Skeletal muscle satellite cell (primary cell): ENCODE results near the gene ADRA2B.
"Not testable (repeated sequence)": the region's sequence is repeated elsewhere in the genome, so short reads cannot be mapped to it uniquely, and the experiment has no call there.

Experiments
- H3K27me3 ChIP-seq: 2 replicates; pipeline ENCODE4 v1.7.0; 2013; ENCODE audit warnings: low read length; ENCODE audit not compliant: control insufficient read depth, insufficient read depth
- H3K36me3 ChIP-seq: 2 replicates; pipeline ENCODE4 v1.7.0; 2013; ENCODE audit warnings: mild to moderate bottlenecking, control low read depth, low read length; ENCODE audit not compliant: insufficient read depth
- H3K4me1 ChIP-seq: 2 replicates; pipeline ENCODE4 v1.7.0; 2013; ENCODE audit warnings: low read length; ENCODE audit not compliant: control insufficient read depth, insufficient read depth
- H3K4me2 ChIP-seq: 2 replicates; pipeline ENCODE4 v1.7.0; 2013; ENCODE audit warnings: mild to moderate bottlenecking, low read length
- H3K4me3 ChIP-seq: 2 replicates; pipeline ENCODE4 v1.7.0; 2013; ENCODE audit warnings: low read length
- H3K9ac ChIP-seq: 2 replicates; pipeline ENCODE4 v1.7.0; 2013; ENCODE audit warnings: mild to moderate bottlenecking, low read depth, low read length, moderate library complexity
- H3K9me3 ChIP-seq: replicated peaks from 2 replicates; pipeline ENCODE4 v1.7.0; 2013; ENCODE audit warnings: mild to moderate bottlenecking, control low read depth, low read length

Gene ADRA2B

DNA sequence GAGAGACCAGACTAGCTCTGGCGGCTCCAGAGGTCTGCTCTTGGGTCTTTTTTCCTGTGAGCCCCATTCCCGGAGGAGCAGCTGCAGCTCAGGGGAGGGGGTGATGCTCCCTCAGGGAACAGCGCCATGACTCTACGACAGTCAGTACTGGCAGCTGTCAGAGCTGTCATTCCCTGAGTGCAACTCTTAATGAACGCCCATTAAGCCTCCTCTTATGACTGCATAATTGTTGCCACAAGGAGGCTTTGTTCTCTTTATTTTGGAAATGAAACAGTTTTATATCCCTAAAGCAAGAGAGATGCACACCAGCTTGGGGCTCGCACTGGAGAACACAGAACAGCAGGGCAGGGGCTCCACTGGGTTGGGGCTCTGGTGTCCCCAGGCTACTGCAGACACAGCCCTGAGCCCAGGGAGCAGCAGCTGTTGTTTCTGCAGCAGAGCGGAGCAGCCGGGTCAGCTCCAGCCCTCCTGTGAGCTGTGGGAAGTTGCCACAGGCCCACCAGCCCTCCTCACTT lies 44.3 kb downstream of the ADRA2B start:
- not testable (repeated sequence) for H3K9me3 ChIP-seq
- H3K27me3 ChIP-seq: peaks cover 48% of the 10 kb centered on the region

GRCh38 chr2:96071087-96071976 lies 45.0 kb downstream of the ADRA2B start:
- H3K4me1 ChIP-seq, H3K9ac ChIP-seq, H3K9me3 ChIP-seq, H3K4me3 ChIP-seq, H3K4me2 ChIP-seq, H3K36me3 ChIP-seq: not testable (repeated sequence)
- peaks cover 49% of the 10 kb centered on the region for H3K27me3 ChIP-seq

More for the DNA sequence above, 44.3 kb downstream of the ADRA2B start:
- not testable (repeated sequence) for H3K36me3 ChIP-seq, H3K4me3 ChIP-seq, H3K9ac ChIP-seq, H3K4me1 ChIP-seq, H3K4me2 ChIP-seq

DNA sequence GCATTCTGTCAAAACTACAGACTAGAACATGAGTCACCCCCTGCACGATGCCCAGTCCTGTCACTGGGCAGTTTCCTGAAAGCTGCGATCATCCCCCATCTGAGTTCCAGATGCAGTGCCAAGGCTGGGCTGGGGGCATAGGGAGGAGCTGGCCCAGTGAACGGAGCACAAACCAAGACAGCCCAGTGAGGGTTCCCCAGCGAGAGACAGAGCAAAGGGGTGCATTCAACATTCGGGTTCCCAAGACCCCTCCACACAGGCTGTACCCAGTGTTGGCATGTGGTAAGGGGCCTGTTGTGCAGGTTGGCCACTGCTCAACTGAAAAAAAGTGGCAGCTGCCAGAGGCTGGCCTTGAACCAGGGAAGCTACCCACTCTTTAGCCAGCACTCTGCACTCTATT lies 46.0 kb downstream of the ADRA2B start:
- not testable (repeated sequence) for H3K9me3 ChIP-seq

DNA sequence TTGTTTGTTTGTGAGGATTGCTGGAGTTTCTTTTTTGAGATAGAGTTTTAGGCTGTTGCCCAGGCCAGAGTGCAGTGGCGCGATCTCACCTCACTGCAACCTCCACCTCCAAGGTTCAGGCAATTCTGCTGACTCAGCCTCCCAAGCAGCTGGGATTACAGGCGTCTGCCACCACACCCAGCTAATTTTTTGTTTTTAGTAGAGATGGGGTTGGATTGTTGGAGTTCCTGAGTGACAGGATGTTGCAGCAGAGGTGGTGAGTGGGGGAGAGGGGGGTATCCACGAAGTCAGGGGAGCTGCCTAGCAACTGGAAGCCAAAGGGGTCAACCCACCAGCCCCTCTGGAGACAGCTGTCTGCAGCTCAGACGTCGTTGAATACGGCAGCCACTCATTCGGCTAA lies 46.5 kb downstream of the ADRA2B start:
- not testable (repeated sequence) for H3K4me1 ChIP-seq, H3K9ac ChIP-seq, H3K36me3 ChIP-seq, H3K4me2 ChIP-seq, H3K9me3 ChIP-seq, H3K4me3 ChIP-seq
- H3K27me3 ChIP-seq: peaks cover 40% of the 10 kb centered on the region

More for the DNA sequence above, 46.0 kb downstream of the ADRA2B start:
- H3K27me3 ChIP-seq: peaks cover 40% of the 10 kb centered on the region
- H3K9ac ChIP-seq, H3K4me3 ChIP-seq, H3K4me1 ChIP-seq, H3K4me2 ChIP-seq, H3K36me3 ChIP-seq: not testable (repeated sequence)

DNA sequence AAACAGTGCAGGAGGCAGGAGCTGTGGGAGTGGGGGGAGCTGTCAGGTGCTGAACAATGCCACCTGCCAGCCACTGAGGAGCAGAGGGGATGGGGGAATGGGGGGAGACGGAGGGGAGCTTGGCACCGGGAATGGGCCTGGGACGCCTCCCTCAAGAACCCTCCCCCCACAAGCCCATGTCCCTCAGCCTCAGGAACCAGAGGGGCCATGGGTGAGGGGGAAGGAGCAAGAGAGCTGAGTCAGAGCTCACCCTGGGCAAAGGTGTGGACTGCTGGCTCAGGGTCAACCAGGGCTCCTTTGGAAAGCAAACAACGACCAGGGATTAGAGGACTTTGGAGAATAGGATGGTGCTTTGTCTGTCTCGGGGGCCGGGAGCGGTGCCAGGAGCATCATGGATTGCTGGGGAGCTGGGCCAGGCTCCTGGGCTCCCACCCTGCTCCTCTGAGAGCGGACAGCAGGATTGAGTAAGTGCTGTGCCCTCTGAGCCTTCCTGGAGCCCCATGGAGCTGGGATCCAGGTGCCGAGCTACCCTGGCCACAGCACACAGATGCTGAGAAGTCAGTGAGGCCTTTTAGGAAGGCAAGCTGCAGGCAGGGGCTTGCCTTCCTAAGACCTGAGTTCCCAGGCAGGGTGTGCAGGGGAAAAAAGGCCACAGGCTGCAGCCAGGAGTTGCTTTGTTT lies 48.3 kb downstream of the ADRA2B start:
- not testable (repeated sequence) for H3K9ac ChIP-seq

DNA sequence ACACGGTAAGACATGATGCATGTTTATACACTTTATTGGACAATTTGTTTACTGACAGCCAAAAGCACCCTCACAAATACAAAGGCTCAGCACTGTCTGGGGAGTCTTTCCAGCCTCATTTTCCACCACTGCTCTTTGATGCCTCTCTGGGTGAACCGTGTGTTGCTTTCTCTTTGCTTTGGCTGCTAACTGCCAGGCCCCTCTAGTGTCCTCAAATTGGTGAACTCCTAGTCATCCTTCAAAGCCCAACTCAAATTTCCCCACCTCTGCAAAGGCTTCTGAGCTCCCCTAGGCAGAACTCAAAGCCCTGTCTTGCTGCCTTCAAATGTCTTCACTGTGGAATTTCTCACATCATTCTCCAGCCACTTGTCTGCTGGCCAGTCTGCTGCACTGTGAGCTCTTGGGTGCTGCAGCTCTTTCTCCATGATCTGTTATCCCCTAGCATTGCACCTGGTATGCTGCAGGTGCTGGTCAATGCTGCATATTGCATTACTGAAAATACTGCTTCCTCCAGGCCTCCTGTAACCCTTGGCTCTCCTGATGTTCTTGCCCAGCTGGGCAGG lies 49.2 kb downstream of the ADRA2B start:
- H3K9me3 ChIP-seq, H3K36me3 ChIP-seq, H3K4me2 ChIP-seq, H3K9ac ChIP-seq, H3K4me3 ChIP-seq: not testable (repeated sequence)
- Histone ChIP-seq H3K27me3 (peaks cover 18% of the 10 kb centered on the region), H3K4me1 (peaks cover 12% of the 10 kb centered on the region)

More for the DNA sequence above, 48.3 kb downstream of the ADRA2B start:
- not testable (repeated sequence) for H3K9me3 ChIP-seq, H3K4me3 ChIP-seq, H3K4me2 ChIP-seq, H3K36me3 ChIP-seq
- peaks cover 25% of the 10 kb centered on the region for H3K27me3 ChIP-seq
- peaks cover 12% of the 10 kb centered on the region for H3K4me1 ChIP-seq

DNA sequence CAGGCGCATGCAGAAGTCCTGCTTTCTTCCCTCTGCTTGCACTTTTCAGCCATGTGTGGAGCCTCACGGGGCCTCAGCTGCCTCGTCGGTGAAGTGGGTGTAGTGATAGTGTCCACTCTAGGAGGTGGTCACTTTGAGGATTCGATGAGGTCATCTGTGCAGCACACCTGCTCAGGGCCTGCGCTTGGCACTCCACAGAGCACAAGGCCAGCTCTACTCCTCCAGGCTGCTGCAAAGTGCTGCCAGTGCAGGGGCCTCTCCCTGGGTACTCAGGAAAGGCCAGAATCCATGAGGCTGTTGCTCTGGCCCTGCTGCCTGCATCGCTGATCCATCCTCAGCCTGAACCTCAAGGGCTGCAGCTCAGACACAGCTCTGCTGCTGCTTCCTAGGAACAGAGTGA lies 49.9 kb downstream of the ADRA2B start:
- not testable (repeated sequence) for H3K4me2 ChIP-seq, H3K4me3 ChIP-seq, H3K36me3 ChIP-seq, H3K9ac ChIP-seq, H3K9me3 ChIP-seq
- H3K27me3 ChIP-seq: peaks cover 13% of the 10 kb centered on the region
- H3K4me1 ChIP-seq: peaks cover 12% of the 10 kb centered on the region

GRCh38 chr2:96065954-96066353 lies 50.4 kb downstream of the ADRA2B start:
- H3K9ac ChIP-seq, H3K4me3 ChIP-seq, H3K4me2 ChIP-seq, H3K9me3 ChIP-seq, H3K36me3 ChIP-seq, H3K27me3 ChIP-seq: not testable (repeated sequence)
- H3K4me1 ChIP-seq: peaks cover 12% of the 10 kb centered on the region

DNA sequence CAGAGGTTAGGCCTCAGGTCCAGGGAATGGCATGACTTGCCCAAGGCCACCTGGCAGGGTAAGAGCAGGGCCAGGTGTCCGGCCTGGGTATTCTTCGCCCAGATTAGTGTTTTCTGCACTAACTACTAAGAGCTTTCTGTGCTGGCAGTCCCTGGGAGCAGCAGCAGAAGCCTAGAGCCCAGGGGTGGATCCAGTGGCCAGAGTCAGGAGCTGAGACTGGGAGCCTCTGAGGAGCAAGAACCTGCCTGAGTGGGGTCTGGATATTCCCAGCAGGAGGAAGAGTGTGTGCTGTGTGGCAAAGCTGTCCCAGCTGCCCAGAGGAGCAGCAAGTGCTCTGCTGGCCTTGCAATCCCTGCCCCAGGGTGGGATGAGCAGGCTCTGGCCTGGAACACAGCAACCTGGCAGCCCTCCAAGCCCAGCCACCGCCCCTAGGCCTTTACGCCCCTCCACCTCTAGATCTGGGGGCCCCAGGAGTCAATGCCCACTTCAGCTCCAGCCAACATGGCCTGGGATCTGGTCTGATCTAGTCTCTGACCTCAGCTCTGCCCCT lies 50.9 kb downstream of the ADRA2B start:
- H3K4me2 ChIP-seq: no peak overlapping the region
- H3K4me1 ChIP-seq: peaks cover 12% of the 10 kb centered on the region
- peaks cover 10% of the 10 kb centered on the region for H3K27me3 ChIP-seq
- no peak overlapping the region for H3K9ac ChIP-seq
- H3K36me3 ChIP-seq: no peaks in the 10 kb centered on the region
- no peak overlapping the region for H3K4me3 ChIP-seq
- no peaks in the 10 kb centered on the region for H3K9me3 ChIP-seq

GRCh38 chr2:96064760-96065159 lies 51.6 kb downstream of the ADRA2B start:
- not testable (repeated sequence) for H3K27me3 ChIP-seq, H3K9ac ChIP-seq, H3K9me3 ChIP-seq, H3K4me3 ChIP-seq, H3K36me3 ChIP-seq, H3K4me1 ChIP-seq, H3K4me2 ChIP-seq

DNA sequence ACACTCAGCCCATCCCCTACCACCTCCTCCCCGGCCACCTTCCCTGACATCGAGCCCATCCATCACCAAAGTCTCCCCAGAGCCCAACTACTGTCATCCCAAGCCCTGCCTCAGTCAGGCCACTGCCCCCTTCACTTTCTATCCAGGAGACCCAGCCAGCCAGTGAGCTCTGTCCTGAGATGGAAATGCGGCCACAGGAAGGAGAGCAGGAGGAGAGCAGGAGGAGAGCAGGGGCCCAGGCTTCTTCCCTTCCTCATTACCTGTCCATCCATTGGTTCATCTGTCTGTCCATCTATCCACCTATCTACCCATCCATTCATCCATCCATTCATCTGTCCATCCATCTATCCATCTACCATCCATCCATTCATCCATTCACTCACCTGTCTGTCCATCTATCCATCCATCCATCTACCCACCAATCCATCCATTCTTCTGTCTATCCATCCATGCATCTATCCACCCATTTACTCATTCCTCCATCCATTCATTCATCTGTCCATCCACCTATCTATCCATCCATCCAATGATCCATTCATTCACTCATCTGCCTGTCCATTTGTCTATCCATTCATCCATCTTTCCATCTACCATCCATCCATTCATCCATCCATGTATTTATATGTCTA lies 52.2 kb downstream of the ADRA2B start:
- H3K9me3 ChIP-seq, H3K4me1 ChIP-seq, H3K9ac ChIP-seq, H3K4me3 ChIP-seq, H3K4me2 ChIP-seq, H3K27me3 ChIP-seq, H3K36me3 ChIP-seq: not testable (repeated sequence)
